Loucy (cell line): ENCODE results near the gene NTHL1.

Source experiments
- H2AFZ ChIP-seq: fragments of 200-600 bp; sonication (generic); 2 replicates; pipeline ENCODE4 v1.6.0; 2016; ENCODE audit warnings: antibody characterized with exemption, mild to moderate bottlenecking, low read length, moderate library complexity
- H3F3A ChIP-seq: fragments of 200-600 bp; 2 replicates; pipeline ENCODE4 v1.6.0; 2016; ENCODE audit warnings: antibody characterized with exemption, low read depth, mild to moderate bottlenecking
- H3K27me3 ChIP-seq: fragments of 200-600 bp; sonication (generic); 2 replicates; pipeline ENCODE4 v1.6.1; 2014; ENCODE audit warnings: low read length, mild to moderate bottlenecking; ENCODE audit not compliant: insufficient read depth, poor library complexity, severe bottlenecking
- H3K36me3 ChIP-seq: fragments of 200-600 bp; sonication (generic); 2 replicates; pipeline ENCODE4 v1.6.1; 2016; ENCODE audit warnings: low read length; ENCODE audit not compliant: insufficient read depth
- H3K4me1 ChIP-seq: fragments of 200-600 bp; sonication (generic); 2 replicates; pipeline ENCODE4 v1.5.1; 2014; ENCODE audit warnings: low read length, mild to moderate bottlenecking; ENCODE audit not compliant: insufficient read depth, poor library complexity, severe bottlenecking
- H3K4me2 ChIP-seq: fragments of 200-600 bp; sonication (generic); 2 replicates; pipeline ENCODE4 v1.6.0; 2014; ENCODE audit warnings: antibody characterized with exemption, low read length, low read depth, mild to moderate bottlenecking; ENCODE audit not compliant: poor library complexity, severe bottlenecking
- H3K4me3 ChIP-seq: fragments of 200-600 bp; sonication (generic); 2 replicates; pipeline ENCODE4 v1.5.1; 2014; ENCODE audit warnings: low read length, mild to moderate bottlenecking, mixed read lengths; ENCODE audit not compliant: poor library complexity, severe bottlenecking
- H3K79me2 ChIP-seq: fragments of 200-600 bp; sonication (generic); 2 replicates; pipeline ENCODE4 v1.6.1; 2014; ENCODE audit warnings: low read length; ENCODE audit not compliant: insufficient read depth
- H3K9ac ChIP-seq: fragments of 200-600 bp; sonication (generic); 2 replicates; pipeline ENCODE4 v1.6.0; 2014; ENCODE audit warnings: mild to moderate bottlenecking, low read depth, low read length, moderate library complexity; ENCODE audit not compliant: poor library complexity, severe bottlenecking
- H3K9me2 ChIP-seq: fragments of 200-600 bp; sonication (generic); replicated peaks from 2 replicates; pipeline ENCODE4 v1.6.1; 2016; ENCODE audit warnings: low read depth, low read length, mixed read lengths
- H3K9me3 ChIP-seq: fragments of 200-600 bp; sonication (generic); 2 replicates; pipeline ENCODE4 v1.6.1; 2014; ENCODE audit warnings: mild to moderate bottlenecking, antibody characterized with exemption, low read length, low read depth; ENCODE audit not compliant: insufficient read depth
- H4K20me1 ChIP-seq: fragments of 200-600 bp; sonication (generic); 2 replicates; pipeline ENCODE4 v1.6.0; 2014; ENCODE audit warnings: antibody characterized with exemption, low read length, mild to moderate bottlenecking; ENCODE audit not compliant: insufficient read depth, poor library complexity, severe bottlenecking
- CTCF ChIP-seq: fragments of 200-600 bp; sonication (generic); conservative IDR thresholded peaks from 2 replicates; pipeline ENCODE4 v1.5.1; 2014; ENCODE audit warnings: mild to moderate bottlenecking, antibody characterized with exemption, low read length
- EZH2phosphoT487 ChIP-seq: fragments of 200-600 bp; IDR thresholded peaks from 2 replicates; pipeline ENCODE4 v1.6.1; 2018; ENCODE audit warnings: antibody characterized with exemption, mild to moderate bottlenecking, moderate library complexity, borderline replicate concordance

Gene NTHL1

GRCh38 chr16:1991135-1991551 lies 56.5 kb downstream of the NTHL1 start:
- Histone ChIP-seq H3K9me3 (no peaks in the 10 kb centered on the region), H2AFZ (no peak overlapping the region), H3K4me1 (no peaks in the 10 kb centered on the region), H3K4me2 (no peak overlapping the region), H3K79me2 (0 out of 2 replicates have a peak, but pooled peaks cover 2% of the 10 kb centered on the region), H3K9ac (no peak overlapping the region), H3K4me3 (no peak overlapping the region), H4K20me1 (no peaks in the 10 kb centered on the region), H3F3A (no peaks in the 10 kb centered on the region), H3K27me3 (no peaks in the 10 kb centered on the region), H3K9me2 (no peaks in the 10 kb centered on the region), H3K36me3 (no peaks in the 10 kb centered on the region; the same call in 1 of the 2 replicates)
- TF ChIP-seq EZH2phosphoT487 (no peak), CTCF (no peak)

GRCh38 chr16:1990351-1991134 lies 57.1 kb downstream of the NTHL1 start:
- Histone ChIP-seq H3K9me2 (no peaks in the 10 kb centered on the region), H3K9me3 (no peaks in the 10 kb centered on the region), H3K79me2 (peaks cover 8% of the 10 kb centered on the region; the same call in 1 of the 2 replicates), H3K27me3 (no peaks in the 10 kb centered on the region), H3F3A (no peaks in the 10 kb centered on the region), H3K4me3 (no peak overlapping the region), H3K4me2 (no peak overlapping the region), H3K4me1 (no peaks in the 10 kb centered on the region), H2AFZ (no peak overlapping the region), H4K20me1 (no peaks in the 10 kb centered on the region), H3K36me3 (no peaks in the 10 kb centered on the region; the same call in 1 of the 2 replicates), H3K9ac (no peak overlapping the region)
- TF ChIP-seq EZH2phosphoT487 (no peak), CTCF (no peak)

- Histone ChIP-seq H3K27me3 (no peaks in the 10 kb centered on the region), H3K4me2 (no peak overlapping the region), H4K20me1 (no peaks in the 10 kb centered on the region), H3K79me2 (peaks cover 13% of the 10 kb centered on the region), H3K9ac (no peak overlapping the region), H3K9me3 (no peaks in the 10 kb centered on the region), H3K4me1 (no peaks in the 10 kb centered on the region), H3F3A (no peaks in the 10 kb centered on the region), H3K36me3 (no peaks in the 10 kb centered on the region; the same call in 1 of the 2 replicates), H2AFZ (no peak overlapping the region), H3K4me3 (no peak overlapping the region), H3K9me2 (no peaks in the 10 kb centered on the region)
- TF ChIP-seq EZH2phosphoT487 (no peak), CTCF (no peak)
Measured at GRCh38 chr16:1990101-1990350, 57.6 kb downstream of the NTHL1 start.
